NB4 (cell line): ENCODE measurements around the gene TMEM221.

ENCODE experiments used
- DNase-seq: peaks from one replicate; pipeline ENCODE4 v3.0.0; 2010; ENCODE audit warnings: low read depth
- H3K4me3 ChIP-seq: one replicate; pipeline ENCODE4 v1.5.1; 2011; ENCODE audit warnings: mild to moderate bottlenecking, low read depth, low read length, moderate library complexity
- MYC ChIP-seq: IDR thresholded peaks from 2 replicates; pipeline ENCODE4 v1.6.1; 2011; ENCODE audit warnings: low read depth, low read length
- POLR2A ChIP-seq: IDR thresholded peaks from 2 replicates; pipeline ENCODE4 v1.6.1; 2011; ENCODE audit warnings: mild to moderate bottlenecking; ENCODE audit not compliant: insufficient read length; ENCODE audit errors: extremely low read depth
- TF ChIP-seq, protein P1 (sequence below): IDR thresholded peaks from 2 replicates; pipeline ENCODE4 v1.6.1; 2011; ENCODE audit warnings: low read depth, low read length
- TF ChIP-seq, protein P2 (sequence below): IDR thresholded peaks from one replicate; pipeline ENCODE4 v1.5.1; 2012; ENCODE audit warnings: low read depth, low read length

Gene TMEM221

DNA sequence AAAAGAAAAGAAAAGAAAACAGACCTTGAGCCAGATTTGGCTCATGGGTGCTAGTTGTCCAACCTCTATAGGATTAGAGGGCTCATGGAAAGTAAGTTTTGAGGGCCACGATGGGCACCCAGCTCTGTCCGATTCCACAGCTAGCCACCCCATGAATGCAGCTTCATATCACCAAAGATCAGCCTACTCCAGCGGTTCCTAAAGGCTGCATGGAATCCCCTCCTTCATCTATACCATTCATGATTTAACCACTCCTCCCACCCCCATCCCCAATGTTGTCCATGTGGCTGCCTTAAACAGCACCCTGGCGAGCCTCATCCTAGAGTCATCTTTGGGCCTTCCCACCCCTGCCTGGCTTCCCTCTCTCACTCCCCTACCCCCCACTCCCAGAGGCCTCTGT is 26.5 kb downstream of the TMEM221 start:
- TF ChIP-seq, protein P1, sequence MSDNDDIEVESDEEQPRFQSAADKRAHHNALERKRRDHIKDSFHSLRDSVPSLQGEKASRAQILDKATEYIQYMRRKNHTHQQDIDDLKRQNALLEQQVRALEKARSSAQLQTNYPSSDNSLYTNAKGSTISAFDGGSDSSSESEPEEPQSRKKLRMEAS = no peak
- TF ChIP-seq MYC = no peak
- no peak for TF ChIP-seq POLR2A
- TF ChIP-seq, protein P2, sequence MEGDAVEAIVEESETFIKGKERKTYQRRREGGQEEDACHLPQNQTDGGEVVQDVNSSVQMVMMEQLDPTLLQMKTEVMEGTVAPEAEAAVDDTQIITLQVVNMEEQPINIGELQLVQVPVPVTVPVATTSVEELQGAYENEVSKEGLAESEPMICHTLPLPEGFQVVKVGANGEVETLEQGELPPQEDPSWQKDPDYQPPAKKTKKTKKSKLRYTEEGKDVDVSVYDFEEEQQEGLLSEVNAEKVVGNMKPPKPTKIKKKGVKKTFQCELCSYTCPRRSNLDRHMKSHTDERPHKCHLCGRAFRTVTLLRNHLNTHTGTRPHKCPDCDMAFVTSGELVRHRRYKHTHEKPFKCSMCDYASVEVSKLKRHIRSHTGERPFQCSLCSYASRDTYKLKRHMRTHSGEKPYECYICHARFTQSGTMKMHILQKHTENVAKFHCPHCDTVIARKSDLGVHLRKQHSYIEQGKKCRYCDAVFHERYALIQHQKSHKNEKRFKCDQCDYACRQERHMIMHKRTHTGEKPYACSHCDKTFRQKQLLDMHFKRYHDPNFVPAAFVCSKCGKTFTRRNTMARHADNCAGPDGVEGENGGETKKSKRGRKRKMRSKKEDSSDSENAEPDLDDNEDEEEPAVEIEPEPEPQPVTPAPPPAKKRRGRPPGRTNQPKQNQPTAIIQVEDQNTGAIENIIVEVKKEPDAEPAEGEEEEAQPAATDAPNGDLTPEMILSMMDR = no peak
- no peak for DNase-seq
- H3K4me3 ChIP-seq = no peak overlapping the region

DNA sequence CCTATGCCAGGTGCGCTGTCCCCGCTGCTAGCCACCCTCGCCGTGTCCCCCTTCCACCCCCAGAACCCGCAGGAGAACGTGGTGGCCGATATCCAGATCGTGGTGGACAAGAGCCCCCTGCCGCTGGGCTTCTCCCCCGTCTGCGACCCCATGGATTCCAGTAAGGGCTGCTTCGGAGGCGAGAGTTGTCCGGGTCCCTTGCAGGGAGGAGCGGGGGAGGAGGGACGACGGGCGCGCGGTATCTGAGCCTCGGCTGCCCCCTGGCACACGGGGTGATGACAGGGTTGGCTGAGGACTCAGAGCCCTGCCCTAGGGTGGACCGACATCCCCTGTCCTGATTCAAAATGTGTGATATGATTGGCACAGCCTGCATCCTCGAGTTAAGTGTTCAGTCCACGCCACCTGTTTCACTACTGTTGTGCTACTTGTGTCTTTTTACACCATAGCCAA is 28.0 kb downstream of the TMEM221 start:
- peak overlapping the region; percentile 76 for H3K4me3 ChIP-seq
- peak; percentile 61 for DNase-seq
- TF ChIP-seq POLR2A (no peak), MYC (no peak)
- TF ChIP-seq, protein P2 = no peak
- TF ChIP-seq, protein P1 = no peak

DNA sequence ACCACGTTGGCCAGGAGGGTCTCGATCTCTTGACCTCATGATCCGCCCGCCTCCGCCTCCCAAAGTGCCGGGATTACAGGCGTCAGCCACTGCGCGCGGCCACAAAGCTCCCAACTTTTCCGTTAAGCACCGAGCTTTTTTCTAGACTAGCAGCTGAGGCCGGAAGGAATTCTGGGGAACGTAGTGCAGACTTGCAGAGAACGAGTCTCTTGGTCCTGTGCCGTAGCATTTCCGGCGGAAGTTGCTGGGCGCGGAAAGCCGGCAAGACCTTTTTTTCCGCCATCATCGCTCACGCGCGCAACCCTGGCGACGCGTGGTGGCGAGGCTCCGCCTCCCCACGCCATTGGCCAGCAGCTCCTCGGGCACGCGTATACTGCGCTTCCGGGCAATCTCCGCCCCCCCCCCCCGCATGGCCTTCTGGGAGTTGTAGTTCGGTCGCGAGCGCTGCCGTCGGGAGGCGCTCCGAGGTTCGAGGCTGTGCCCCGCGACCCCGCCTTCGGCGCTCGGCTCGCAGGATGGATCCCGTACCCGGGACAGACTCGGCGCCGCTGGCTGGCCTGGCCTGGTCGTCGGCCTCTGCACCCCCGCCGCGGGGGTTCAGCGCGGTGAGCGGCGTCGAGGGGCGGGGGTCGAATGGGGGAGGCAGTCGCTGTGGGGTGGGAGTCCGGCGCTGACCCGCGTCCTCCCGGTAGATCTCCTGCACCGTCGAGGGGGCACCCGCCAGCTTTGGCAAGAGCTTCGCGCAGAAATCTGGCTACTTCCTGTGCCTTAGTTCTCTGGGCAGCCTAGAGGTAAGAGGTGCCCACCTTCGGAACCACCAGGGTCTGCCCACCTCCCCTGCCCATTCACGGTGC is 28.6 kb downstream of the TMEM221 start, which contains the start of gene MVB12A:
Gene MVB12A, plus strand, starts transcription at position 427 of the 854 bp plus-strand sequence. Its CDS starts 89 bp downstream, at position 516.
- DNase-seq = peak; percentile 99
- TF ChIP-seq, protein P2 = no peak
- TF ChIP-seq, protein P1 = peak; percentile 89
- TF ChIP-seq POLR2A = peak; percentile 31
- peak; percentile 97 for TF ChIP-seq MYC
- H3K4me3 ChIP-seq = peak within 1 kb of the TSS; percentile 79

DNA sequence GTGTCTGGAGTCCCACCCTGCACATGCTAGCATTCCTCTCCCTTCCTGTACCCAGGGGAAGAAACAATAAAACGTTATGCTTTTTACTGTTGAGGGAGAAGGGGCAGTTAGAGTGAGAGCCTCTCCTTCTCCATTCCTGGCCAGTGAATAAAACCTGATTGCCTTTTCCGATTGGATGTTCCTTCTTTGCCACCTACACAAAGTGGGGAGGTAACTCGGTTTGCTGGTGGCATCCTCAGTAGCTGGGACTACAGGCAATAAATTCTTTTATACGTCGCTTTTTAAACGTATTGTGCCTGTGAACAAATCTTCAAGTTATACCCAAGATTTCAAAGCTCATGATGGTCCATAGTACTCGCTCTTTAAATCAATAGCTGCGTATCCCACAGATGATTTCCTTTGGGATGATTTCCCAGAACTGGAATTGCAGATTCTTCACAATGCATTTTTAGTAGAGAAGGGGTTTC is 29.3 kb downstream of the TMEM221 start:
- peak; percentile 25 for DNase-seq
- peak overlapping the region; percentile 79 for H3K4me3 ChIP-seq
- TF ChIP-seq, protein P2 = no peak
- no peak for TF ChIP-seq MYC
- TF ChIP-seq POLR2A = no peak
- TF ChIP-seq, protein P1 = no peak

DNA sequence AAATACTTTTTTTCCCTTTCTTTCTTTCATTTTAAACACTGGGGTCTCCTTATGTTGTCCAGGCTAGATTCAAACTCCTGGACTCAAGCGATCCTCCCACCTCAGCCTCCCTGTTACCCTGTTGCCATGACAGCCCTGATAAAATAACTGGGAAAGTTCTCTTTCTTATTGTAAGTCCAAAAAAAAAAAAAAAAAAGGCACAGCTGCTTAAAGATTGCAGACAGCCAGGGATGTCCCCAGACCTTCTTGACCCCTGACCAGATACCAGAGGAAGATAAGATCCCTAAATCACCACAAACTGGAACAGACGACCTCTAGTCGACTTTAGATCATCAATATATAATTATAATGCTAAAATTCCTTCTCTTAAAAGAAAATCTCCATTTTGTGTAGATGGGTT is 29.8 kb downstream of the TMEM221 start:
- TF ChIP-seq MYC = no peak
- TF ChIP-seq POLR2A = no peak
- TF ChIP-seq, protein P1 = no peak
- peak; percentile 25 for DNase-seq
- H3K4me3 ChIP-seq = peak overlapping the region; percentile 79

DNA sequence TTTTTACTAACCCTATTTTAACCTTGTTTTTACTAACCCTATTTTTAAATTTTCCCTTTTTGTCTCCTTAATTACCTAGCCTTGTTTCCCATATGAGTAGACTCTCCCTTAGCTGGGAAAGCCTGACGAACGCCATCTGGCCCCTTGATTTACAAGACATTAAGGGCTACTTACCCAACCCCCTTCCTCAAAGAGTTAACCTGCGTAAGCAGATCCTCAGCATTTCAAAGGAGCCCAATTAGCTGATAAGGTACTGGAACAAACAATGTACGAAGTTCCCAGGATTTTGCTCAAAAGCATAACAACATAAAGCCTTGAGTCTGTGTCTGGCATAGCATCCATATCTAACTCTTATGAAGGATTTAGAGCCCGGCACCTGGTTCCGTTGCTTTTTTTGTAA is 33.3 kb downstream of the TMEM221 start:
- H3K4me3 ChIP-seq = no peak overlapping the region
- no peak for TF ChIP-seq POLR2A
- TF ChIP-seq, protein P2 = no peak
- TF ChIP-seq MYC = no peak
- TF ChIP-seq, protein P1 = no peak
- no peak for DNase-seq
